Neural cell (in vitro differentiated cells): ENCODE data around the gene ZCCHC18. TPM values are rescaled to one million over a fixed set of nuclear protein-coding genes. Genes with fewer than 3 reads are reported as not detected.

Source experiments
- H2AFZ ChIP-seq: fragments of 200-600, 300-800 bp; sonication (generic), shearing (Covaris generic); 2 replicates; pipeline ENCODE4 v1.6.0; 2014; ENCODE audit warnings: low read depth, mild to moderate bottlenecking, antibody characterized with exemption, low read length, moderate library complexity
- H3F3A ChIP-seq: fragments of 200-600 bp; shearing (Covaris generic); 2 replicates; pipeline ENCODE4 v1.6.1; 2016; ENCODE audit warnings: mild to moderate bottlenecking, moderate library complexity, mixed read lengths, antibody characterized with exemption, low read length; ENCODE audit not compliant: insufficient read depth, poor library complexity, severe bottlenecking
- H3K27ac ChIP-seq: fragments of 200-600, 300-800 bp; sonication (generic), shearing (Covaris generic); 2 replicates; pipeline ENCODE4 v1.5.1; 2014; ENCODE audit warnings: mild to moderate bottlenecking, low read length, moderate library complexity
- H3K27me3 ChIP-seq: fragments of 300-800, 200-600 bp; sonication (generic), shearing (Covaris generic); 2 replicates; pipeline ENCODE4 v1.6.0; 2014; ENCODE audit warnings: mild to moderate bottlenecking, low read depth, low read length, moderate library complexity; ENCODE audit not compliant: insufficient read depth
- H3K36me3 ChIP-seq: fragments of 300-800, 200-600 bp; sonication (generic), shearing (Covaris generic); 2 replicates; pipeline ENCODE4 v1.5.1; 2014; ENCODE audit warnings: mild to moderate bottlenecking, antibody characterized with exemption, low read length, moderate library complexity; ENCODE audit not compliant: insufficient read depth
- H3K4me2 ChIP-seq: fragments of 300-800, 200-600 bp; sonication (generic), shearing (Covaris generic); 2 replicates; pipeline ENCODE4 v1.6.0; 2014; ENCODE audit warnings: mild to moderate bottlenecking, low read length
- H3K4me3 ChIP-seq: fragments of 300-800, 200-600 bp; sonication (generic), shearing (Covaris generic); 2 replicates; pipeline ENCODE4 v1.5.1; 2014; ENCODE audit warnings: mild to moderate bottlenecking, low read length, moderate library complexity
- H3K79me2 ChIP-seq: fragments of 200-600 bp; shearing (Covaris generic); replicated peaks from 2 replicates; pipeline ENCODE4 v1.6.0; 2014; ENCODE audit warnings: mild to moderate bottlenecking, low read length, moderate library complexity; ENCODE audit not compliant: insufficient read depth
- H3K9ac ChIP-seq: fragments of 300-800, 200-600 bp; sonication (generic), shearing (Covaris generic); 2 replicates; pipeline ENCODE4 v1.6.1; 2016; ENCODE audit warnings: mild to moderate bottlenecking, low read length, mixed read lengths
- H3K9me2 ChIP-seq: fragments of 200-600 bp; shearing (Covaris generic); 2 replicates; pipeline ENCODE4 v1.6.1; 2016; ENCODE audit warnings: mild to moderate bottlenecking, low read length, mixed read lengths; ENCODE audit not compliant: insufficient read depth
- H3K9me3 ChIP-seq: fragments of 200-600, 300-800 bp; sonication (generic), shearing (Covaris generic); 2 replicates; pipeline ENCODE4 v1.6.1; 2016; ENCODE audit warnings: mild to moderate bottlenecking, mixed run types, low read length, moderate library complexity, mixed read lengths
- H4K20me1 ChIP-seq: fragments of 200-600 bp; shearing (Covaris generic); 2 replicates; pipeline ENCODE4 v1.6.1; 2016; ENCODE audit warnings: mild to moderate bottlenecking, mixed run types; ENCODE audit not compliant: insufficient read depth
- EP300 ChIP-seq: fragments of 450-650 bp; conservative IDR thresholded peaks from 2 replicates; pipeline ENCODE4 v1.6.1; 2014; ENCODE audit warnings: antibody characterized with exemption, mild to moderate bottlenecking, moderate library complexity; ENCODE audit not compliant: poor library complexity, severe bottlenecking
- EZH2 ChIP-seq: fragments of 200-600, 300-800 bp; shearing (Covaris generic), sonication (generic); IDR thresholded peaks from 2 replicates; pipeline ENCODE4 v1.6.1; 2014; ENCODE audit warnings: antibody characterized with exemption, low read length, borderline replicate concordance, mild to moderate bottlenecking; ENCODE audit not compliant: insufficient read depth, poor library complexity, severe bottlenecking
- MXI1 ChIP-seq: fragments of 450-650 bp; conservative IDR thresholded peaks from 2 replicates; pipeline ENCODE4 v1.6.1; 2014; ENCODE audit warnings: antibody characterized with exemption, mild to moderate bottlenecking; ENCODE audit not compliant: poor library complexity, severe bottlenecking
- POLR2AphosphoS5 ChIP-seq: IDR thresholded peaks from 2 replicates; pipeline ENCODE4 v1.6.1; 2012
- RAD21 ChIP-seq: fragments of 450-650 bp; conservative IDR thresholded peaks from 2 replicates; pipeline ENCODE4 v1.6.1; 2014; ENCODE audit warnings: antibody characterized with exemption, mild to moderate bottlenecking, moderate library complexity
- SMC3 ChIP-seq: fragments of 450-650 bp; conservative IDR thresholded peaks from 2 replicates; pipeline ENCODE4 v1.6.1; 2014; ENCODE audit warnings: antibody characterized with exemption, mild to moderate bottlenecking, moderate library complexity; ENCODE audit not compliant: poor library complexity
- TAF1 ChIP-seq: IDR thresholded peaks from 2 replicates; pipeline ENCODE4 v1.6.1; 2012; ENCODE audit warnings: low read depth
- polyA plus RNA-seq: library from polyadenylated mRNA; depleted of rRNA; stranded (reverse); fragments of >200 nt; gene quantifications from 2 replicates; pipeline ENCODE4 v1.2.3, GENCODE V29; 2014

ZCCHC18 gene
- polyA plus RNA-seq, 1 donor from 2014 or later = 70.0 TPM

DNA sequence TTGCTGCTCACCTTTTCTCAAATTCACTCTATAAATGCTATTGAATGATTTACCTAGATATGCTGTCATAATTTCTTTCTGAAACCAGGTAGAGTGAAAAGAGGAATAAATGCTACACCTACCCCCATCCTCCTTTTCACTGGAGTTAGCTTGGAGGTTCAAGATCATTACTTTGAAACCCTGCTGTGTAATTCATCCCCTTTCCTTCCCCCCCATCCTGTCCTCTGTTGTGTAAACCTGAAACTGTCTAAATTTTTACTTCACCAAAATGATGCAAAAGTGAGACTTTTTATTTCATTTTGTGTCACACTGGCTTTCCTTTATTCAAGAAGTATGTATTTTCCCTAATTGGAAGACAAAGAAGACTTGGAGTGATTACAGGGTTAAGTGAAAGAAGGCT is 5.4 kb downstream of the ZCCHC18 start:
- no peaks in the 10 kb centered on the region for H3F3A ChIP-seq
- H3K36me3 ChIP-seq = no peaks in the 10 kb centered on the region
- H3K9me3 ChIP-seq = no peaks in the 10 kb centered on the region
- TF ChIP-seq SMC3 (no peak), RAD21 (no peak)
- no peaks in the 10 kb centered on the region for H3K9me2 ChIP-seq
- H3K4me2 ChIP-seq = no peak overlapping the region
- peak overlapping the region; percentile 16 for H3K27ac ChIP-seq
- H4K20me1 ChIP-seq = no peaks in the 10 kb centered on the region
- no peak overlapping the region for H2AFZ ChIP-seq
- no peaks in the 10 kb centered on the region for H3K27me3 ChIP-seq
- H3K4me3 ChIP-seq = no peak overlapping the region
- H3K79me2 ChIP-seq = no peaks in the 10 kb centered on the region
- H3K9ac ChIP-seq = no peak overlapping the region

DNA sequence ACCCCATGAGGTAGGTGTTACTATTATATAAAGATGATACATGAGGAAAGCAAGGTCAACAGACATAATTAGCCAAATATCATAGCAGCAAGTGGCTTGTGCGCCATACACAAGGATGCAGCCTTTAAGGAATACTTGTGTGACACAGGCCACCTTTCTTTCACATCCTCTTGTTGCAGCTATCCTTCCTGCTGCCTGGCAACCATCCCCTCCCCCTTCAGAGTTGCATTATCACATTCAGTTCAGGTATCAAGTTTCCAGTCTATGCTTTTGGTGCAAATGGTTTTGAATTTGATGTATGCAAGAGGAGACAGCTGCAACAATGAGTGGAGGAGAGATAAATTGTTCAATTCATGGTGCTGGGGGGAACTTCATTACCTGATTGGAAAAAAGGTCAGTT is 6.4 kb downstream of the ZCCHC18 start:
- Histone ChIP-seq H3K4me3 (no peak overlapping the region), H3K27ac (no peak overlapping the region), H2AFZ (no peak overlapping the region), H3K27me3 (no peaks in the 10 kb centered on the region), H3K4me2 (no peak overlapping the region), H3F3A (no peaks in the 10 kb centered on the region), H3K9me3 (no peaks in the 10 kb centered on the region), H3K36me3 (no peaks in the 10 kb centered on the region), H3K9ac (no peak overlapping the region), H3K79me2 (no peaks in the 10 kb centered on the region), H4K20me1 (no peaks in the 10 kb centered on the region), H3K9me2 (no peaks in the 10 kb centered on the region)
- TF ChIP-seq EP300 (no peak), RAD21 (no peak)

DNA sequence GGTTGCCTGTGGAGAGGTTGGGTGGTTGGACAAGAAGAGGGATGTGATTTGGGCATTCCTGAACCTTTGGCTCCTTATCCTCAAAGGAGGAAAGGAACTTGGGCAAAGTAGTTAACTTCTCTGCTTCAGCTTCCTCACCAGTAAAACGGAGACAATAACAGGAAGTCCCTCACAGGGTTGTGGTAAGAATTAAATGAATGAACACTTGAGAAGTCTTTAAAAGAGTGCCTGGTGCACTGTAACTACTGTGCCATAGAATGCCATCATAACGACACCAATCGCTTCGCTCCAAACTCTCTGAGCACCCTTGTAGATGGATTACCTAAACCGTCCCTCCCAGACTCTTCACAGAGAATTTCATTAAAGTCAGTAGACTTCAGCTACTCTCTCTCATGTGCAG is 10.5 kb downstream of the ZCCHC18 start:
- no peaks in the 10 kb centered on the region for H3F3A ChIP-seq
- H3K9me3 ChIP-seq = no peaks in the 10 kb centered on the region
- H3K4me2 ChIP-seq = no peak overlapping the region
- no peak overlapping the region for H3K9ac ChIP-seq
- TF ChIP-seq POLR2AphosphoS5 (no peak), SMC3 (no peak)
- no peaks in the 10 kb centered on the region for H3K79me2 ChIP-seq
- H4K20me1 ChIP-seq = no peaks in the 10 kb centered on the region
- no peak overlapping the region for H2AFZ ChIP-seq
- no peak overlapping the region for H3K4me3 ChIP-seq
- no peak overlapping the region for H3K27ac ChIP-seq
- no peaks in the 10 kb centered on the region for H3K27me3 ChIP-seq
- no peaks in the 10 kb centered on the region for H3K36me3 ChIP-seq
- no peaks in the 10 kb centered on the region for H3K9me2 ChIP-seq

DNA sequence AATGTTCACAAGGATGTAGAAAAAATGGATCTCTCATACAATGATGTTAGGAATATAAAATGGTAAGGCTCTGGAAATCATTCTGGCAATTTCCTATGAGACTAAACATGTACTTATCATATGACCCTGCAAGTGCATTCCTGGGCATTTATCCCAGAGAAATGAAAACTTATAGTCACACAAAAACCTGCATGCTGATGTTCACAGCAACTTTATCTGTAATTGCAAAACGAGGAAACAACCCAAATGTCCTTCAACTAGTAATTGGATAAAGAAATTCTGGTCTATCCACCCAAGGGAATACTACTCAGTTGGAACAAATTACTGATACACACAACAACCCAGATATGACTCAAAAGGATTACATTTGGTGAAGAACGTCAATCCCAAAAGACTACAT is 14.5 kb downstream of the ZCCHC18 start:
- Histone ChIP-seq H3K9ac (no peak overlapping the region), H4K20me1 (no peaks in the 10 kb centered on the region), H3K27ac (no peak overlapping the region), H3K79me2 (no peaks in the 10 kb centered on the region), H3K9me2 (no peaks in the 10 kb centered on the region), H2AFZ (no peak overlapping the region), H3K9me3 (no peaks in the 10 kb centered on the region), H3K4me2 (no peak overlapping the region), H3K27me3 (no peaks in the 10 kb centered on the region), H3K4me3 (no peak overlapping the region), H3K36me3 (no peaks in the 10 kb centered on the region), H3F3A (no peaks in the 10 kb centered on the region)
- TF ChIP-seq EZH2 (no peak), POLR2AphosphoS5 (no peak), MXI1 (no peak), TAF1 (no peak), RAD21 (no peak)
